Progenitor cell of endocrine pancreas (in vitro differentiated cells): ENCODE results near the gene SLC25A10. TPM values are rescaled to one million over a fixed set of nuclear protein-coding genes. Genes with fewer than 3 reads are reported as not detected.
A peak's percentile ranks its signal among the peaks of the same experiment; 100 is the strongest.

Experiments
- DNase-seq: peaks from one replicate; pipeline ENCODE4 v3.0.0; 2021; ENCODE audit warnings: low spot score; ENCODE audit not compliant: unreplicated experiment
- H3K27ac Mint-ChIP-seq: 2 replicates; pipeline ENCODE4 v1.8.0; 2021; ENCODE audit warnings: mild to moderate bottlenecking, moderate library complexity, mixed read lengths
- H3K27me3 Mint-ChIP-seq: 2 replicates; pipeline ENCODE4 v1.8.0; 2021; ENCODE audit warnings: mixed read lengths
- H3K36me3 Mint-ChIP-seq: 2 replicates; pipeline ENCODE4 v1.8.0; 2022; ENCODE audit warnings: mixed read lengths; ENCODE audit not compliant: insufficient read depth
- H3K4me1 Mint-ChIP-seq: 2 replicates; pipeline ENCODE4 v1.8.0; 2021; ENCODE audit warnings: low read depth, mixed read lengths
- H3K4me3 Mint-ChIP-seq: 2 replicates; pipeline ENCODE4 v1.8.0; 2021; ENCODE audit warnings: low read depth, mild to moderate bottlenecking, moderate library complexity, mixed read lengths
- H3K9me3 Mint-ChIP-seq: 2 replicates; pipeline ENCODE4 v1.8.0; 2021; ENCODE audit warnings: low read depth, mixed read lengths
- total RNA-seq: library from RNA; stranded (reverse); gene quantifications from 2 replicates; pipeline ENCODE4 v1.2.1, GENCODE V29; 2021
- TF ChIP-seq, protein P1 (sequence below): fragments of 200-600 bp; sonication (generic); IDR thresholded peaks from one replicate; pipeline ENCODE4 v1.5.0; 2021; ENCODE audit warnings: antibody characterized with exemption, mild to moderate bottlenecking; ENCODE audit not compliant: unreplicated experiment

The SLC25A10 gene
- total RNA-seq, 1 donor from 2014 or later = 36.9 TPM

DNA sequence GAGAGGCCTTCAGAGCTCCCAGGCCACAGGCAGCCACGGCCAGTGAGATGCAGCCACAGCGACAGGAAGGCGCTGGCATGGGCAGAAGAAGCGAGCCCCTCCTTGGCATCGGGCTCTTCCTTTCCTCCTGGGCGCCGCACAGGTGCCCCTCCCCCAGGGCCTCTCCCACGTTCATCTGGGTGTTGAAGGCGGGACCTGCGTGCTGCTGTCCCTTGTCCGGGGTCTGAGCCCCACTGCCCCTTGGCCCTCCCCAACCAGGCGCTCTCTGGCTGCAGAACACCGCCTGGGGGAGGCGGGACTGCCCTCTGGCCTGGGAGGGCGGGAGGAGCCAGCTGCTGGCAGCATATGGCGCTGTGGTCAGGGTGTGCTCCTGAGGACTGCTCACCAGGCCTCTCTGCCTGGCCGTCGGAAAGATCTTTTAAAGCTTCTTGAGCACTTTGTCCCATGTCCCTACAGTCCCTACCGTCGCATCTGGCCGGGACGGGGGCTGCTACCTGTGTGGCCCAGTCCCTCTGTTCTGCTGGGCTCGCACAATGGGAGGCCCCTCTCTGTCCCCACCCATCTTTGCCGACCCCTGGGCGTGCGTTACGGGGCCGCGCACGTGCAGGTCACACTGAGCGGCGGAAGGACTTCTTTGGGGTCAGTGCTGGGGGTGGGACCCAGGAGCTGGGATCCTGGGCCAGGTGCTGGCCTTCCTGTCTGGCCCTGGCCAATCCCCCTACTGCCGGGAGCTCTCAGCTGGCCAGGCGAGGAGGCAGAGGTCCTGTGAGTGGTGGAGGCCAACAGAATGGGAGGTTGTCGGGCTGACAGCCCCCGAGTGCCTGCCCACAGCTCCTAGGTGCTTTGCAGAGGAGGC is 1.7 kb downstream of the SLC25A10 start:
- peaks cover 5% of the 10 kb centered on the region for H3K27me3 Mint-ChIP-seq

DNA sequence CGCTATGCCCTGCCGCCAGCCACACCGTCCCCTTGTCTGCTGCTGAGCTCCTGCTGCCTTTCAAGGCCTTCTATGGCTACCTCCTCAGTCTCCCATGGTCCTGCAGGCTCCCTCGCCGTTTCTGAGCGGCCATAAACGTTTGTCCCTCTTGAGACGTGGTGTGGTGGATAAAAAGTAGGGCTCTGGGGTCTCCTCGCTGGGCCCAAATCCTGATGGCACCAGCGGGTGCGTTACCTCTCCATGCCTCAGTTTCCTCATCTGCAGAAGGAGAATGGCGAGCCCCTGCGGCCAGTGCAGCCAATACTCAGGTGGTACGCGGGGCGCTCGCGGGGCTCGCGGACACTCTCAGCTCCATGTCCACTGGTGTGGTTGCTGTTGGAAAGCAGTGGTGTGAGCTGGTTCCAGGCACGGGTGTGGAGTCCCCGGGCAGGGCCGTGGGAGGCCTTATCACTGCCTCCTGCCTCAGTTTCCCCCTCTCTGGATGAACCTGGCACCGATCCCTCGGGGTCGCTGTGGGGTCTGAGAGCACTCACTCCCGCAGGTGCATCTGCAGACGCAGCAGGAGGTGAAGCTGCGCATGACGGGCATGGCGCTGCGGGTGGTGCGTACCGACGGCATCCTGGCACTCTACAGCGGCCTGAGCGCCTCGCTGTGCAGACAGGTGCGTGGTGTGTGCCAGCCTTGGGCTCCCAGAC is 2.5 kb downstream of the SLC25A10 start:
- Mint-ChIP-seq H3K4me3 (no peak overlapping the region), H3K36me3 (peaks cover 1% of the 10 kb centered on the region)
- DNase-seq = no peak

More for the DNA sequence above, 1.7 kb downstream of the SLC25A10 start:
- H3K9me3 Mint-ChIP-seq = no peaks in the 10 kb centered on the region
- peak overlapping the region; percentile 91 for H3K4me3 Mint-ChIP-seq
- TF ChIP-seq, protein P1, sequence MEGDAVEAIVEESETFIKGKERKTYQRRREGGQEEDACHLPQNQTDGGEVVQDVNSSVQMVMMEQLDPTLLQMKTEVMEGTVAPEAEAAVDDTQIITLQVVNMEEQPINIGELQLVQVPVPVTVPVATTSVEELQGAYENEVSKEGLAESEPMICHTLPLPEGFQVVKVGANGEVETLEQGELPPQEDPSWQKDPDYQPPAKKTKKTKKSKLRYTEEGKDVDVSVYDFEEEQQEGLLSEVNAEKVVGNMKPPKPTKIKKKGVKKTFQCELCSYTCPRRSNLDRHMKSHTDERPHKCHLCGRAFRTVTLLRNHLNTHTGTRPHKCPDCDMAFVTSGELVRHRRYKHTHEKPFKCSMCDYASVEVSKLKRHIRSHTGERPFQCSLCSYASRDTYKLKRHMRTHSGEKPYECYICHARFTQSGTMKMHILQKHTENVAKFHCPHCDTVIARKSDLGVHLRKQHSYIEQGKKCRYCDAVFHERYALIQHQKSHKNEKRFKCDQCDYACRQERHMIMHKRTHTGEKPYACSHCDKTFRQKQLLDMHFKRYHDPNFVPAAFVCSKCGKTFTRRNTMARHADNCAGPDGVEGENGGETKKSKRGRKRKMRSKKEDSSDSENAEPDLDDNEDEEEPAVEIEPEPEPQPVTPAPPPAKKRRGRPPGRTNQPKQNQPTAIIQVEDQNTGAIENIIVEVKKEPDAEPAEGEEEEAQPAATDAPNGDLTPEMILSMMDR = no peak
- H3K36me3 Mint-ChIP-seq = peaks cover 1% of the 10 kb centered on the region
- peaks cover 20% of the 10 kb centered on the region for H3K4me1 Mint-ChIP-seq
- peak overlapping the region; percentile 97 for H3K27ac Mint-ChIP-seq
- DNase-seq = no peak

DNA sequence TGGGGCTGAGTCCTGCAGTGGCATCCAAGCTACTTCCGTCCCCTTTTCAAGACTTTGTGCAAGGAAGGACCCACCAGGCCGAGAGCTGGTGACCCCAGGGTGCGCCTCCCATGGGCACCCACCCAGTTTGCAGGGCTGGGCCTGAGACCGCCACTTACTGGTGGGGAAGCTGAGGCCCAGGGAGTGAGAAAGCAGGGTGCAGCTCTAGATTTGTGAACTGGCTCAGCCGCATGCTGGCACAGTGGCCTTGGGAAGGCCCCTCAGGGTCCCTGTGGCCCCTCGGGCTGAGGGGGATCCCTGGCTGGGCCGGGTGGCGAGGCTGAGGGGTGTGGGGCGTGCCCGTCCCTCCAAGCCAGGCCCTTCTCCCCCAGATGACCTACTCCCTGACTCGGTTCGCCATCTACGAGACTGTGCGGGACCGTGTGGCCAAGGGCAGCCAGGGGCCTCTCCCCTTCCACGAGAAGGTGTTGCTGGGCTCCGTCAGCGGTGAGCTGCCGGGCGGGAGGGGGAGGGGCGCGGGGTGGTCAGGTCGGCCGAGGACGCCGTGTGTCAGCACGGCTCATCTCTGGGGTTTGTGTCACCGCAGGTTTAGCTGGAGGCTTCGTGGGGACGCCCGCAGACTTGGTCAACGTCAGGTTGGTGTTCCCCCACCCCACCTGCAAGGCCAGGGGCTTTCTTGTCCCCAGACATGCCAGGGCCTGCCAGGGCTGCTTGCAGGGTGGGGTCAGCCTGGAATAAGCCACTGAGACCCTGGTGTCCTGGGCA is 3.2 kb downstream of the SLC25A10 start:
- Mint-ChIP-seq H3K4me1 (peaks cover 20% of the 10 kb centered on the region), H3K27ac (no peak overlapping the region), H3K27me3 (peaks cover 5% of the 10 kb centered on the region), H3K9me3 (no peaks in the 10 kb centered on the region), H3K36me3 (peaks cover 1% of the 10 kb centered on the region), H3K4me3 (no peak overlapping the region)
- TF ChIP-seq, protein P1 = no peak
- DNase-seq = no peak

More for the DNA sequence above, 2.5 kb downstream of the SLC25A10 start:
- peaks cover 5% of the 10 kb centered on the region for H3K27me3 Mint-ChIP-seq
- peaks cover 20% of the 10 kb centered on the region for H3K4me1 Mint-ChIP-seq
- TF ChIP-seq, protein P1 = no peak
- H3K9me3 Mint-ChIP-seq = no peaks in the 10 kb centered on the region
- no peak overlapping the region for H3K27ac Mint-ChIP-seq

DNA sequence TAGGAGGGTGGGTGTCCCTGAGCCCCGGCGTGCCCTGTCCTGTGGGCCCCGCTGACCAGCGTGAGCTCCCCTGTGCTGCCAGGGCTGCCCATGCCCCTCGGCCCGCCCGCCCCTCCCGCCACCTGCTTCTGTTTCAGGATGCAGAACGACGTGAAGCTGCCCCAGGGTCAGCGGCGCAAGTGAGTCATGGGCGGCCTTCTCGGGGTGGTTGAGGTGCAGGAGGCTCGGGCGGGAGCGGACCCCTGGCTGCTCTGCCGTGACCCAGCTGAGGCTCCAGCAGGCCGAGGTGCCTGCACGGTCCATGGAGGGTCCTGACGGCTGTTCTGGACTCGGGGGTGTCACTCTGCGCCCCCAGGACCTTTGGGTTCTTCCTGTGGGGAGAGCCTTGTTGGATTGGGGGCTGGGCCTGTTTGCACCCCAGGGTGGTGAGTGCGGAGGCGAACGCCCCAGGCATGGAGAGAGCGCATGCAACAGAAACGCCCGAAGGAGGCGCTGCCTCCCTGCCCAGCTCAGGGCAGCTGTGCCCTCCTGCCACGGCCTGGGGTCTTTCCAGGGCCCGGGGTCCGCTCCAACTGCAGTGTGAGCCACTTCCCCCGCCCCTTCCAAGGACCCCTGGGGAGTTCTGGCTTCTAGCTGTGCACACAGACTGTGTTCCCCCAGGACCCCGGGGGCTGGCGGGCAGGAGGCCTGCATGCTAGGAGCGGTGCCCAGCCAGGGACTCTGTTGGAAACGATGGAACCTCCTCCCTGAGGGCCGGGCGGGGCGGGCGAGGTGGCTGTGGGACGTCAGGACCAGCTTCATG is 4.0 kb downstream of the SLC25A10 start:
- Mint-ChIP-seq H3K27me3 (no peaks in the 10 kb centered on the region), H3K27ac (no peak overlapping the region), H3K9me3 (no peaks in the 10 kb centered on the region), H3K36me3 (peaks cover 1% of the 10 kb centered on the region), H3K4me3 (no peak overlapping the region), H3K4me1 (peaks cover 13% of the 10 kb centered on the region)
- DNase-seq = no peak
- TF ChIP-seq, protein P1 = no peak
